Prostate gland (tissue), 2 donors: ENCODE results near the gene FRMD4A. TPM values are rescaled to one million over a fixed set of nuclear protein-coding genes. Genes with fewer than 3 reads are reported as not detected.

Source experiments
- DNase-seq: peaks from one replicate; pipeline ENCODE4 v3.0.0-alpha.2; 2019; ENCODE audit warnings: low spot score
- H3K27ac ChIP-seq, 2 donors: fragments of 200-600 bp; sonication (generic); 2 replicates each; pipeline ENCODE4 v1.5.1; 2017 to 2019
- H3K27me3 ChIP-seq: fragments of 200-600 bp; sonication (generic); replicated peaks from 2 replicates; pipeline ENCODE4 v1.5.1; 2019; ENCODE audit not compliant: insufficient read depth
- H3K36me3 ChIP-seq, 2 donors: fragments of 200-600 bp; sonication (generic); 1 replicate in 1 of 2; 2 replicates in 1 of 2; pipeline versions ENCODE4 v1.5.1 to v1.8.1; 2017 to 2019
- H3K4me1 ChIP-seq: fragments of 200-600 bp; sonication (generic); replicated peaks from 2 replicates; pipeline ENCODE4 v1.5.1; 2019
- H3K4me3 ChIP-seq, 2 donors: fragments of 200-600 bp; sonication (generic); 2 replicates each; pipeline ENCODE4 v1.5.1; 2017 to 2019
- H3K9me3 ChIP-seq: fragments of 200-600 bp; sonication (generic); 2 replicates; pipeline ENCODE4 v1.5.1; 2017
- POLR2A ChIP-seq: fragments of 450-650 bp; IDR thresholded peaks from one replicate; pipeline ENCODE4 v1.6.1; 2016; ENCODE audit warnings: antibody characterized with exemption, mild to moderate bottlenecking
- POLR2AphosphoS5 ChIP-seq: sonication (generic); formaldehyde crosslinking; IDR thresholded peaks from one replicate; pipeline ENCODE4 v1.6.1; 2017; ENCODE audit warnings: antibody characterized with exemption
- WGBS: methylation state at CpG from one replicate; pipeline ENCODE4 v1.1.5; 2018; 5-methylcytosine and 5-hydroxymethylcytosine counted together
- intact Hi-C: fragments of 100-400 bp; cut with DNase I; formaldehyde crosslinking; loops from one replicate; pipeline ENCODE4 v1.14.2; 2022
- total RNA-seq, 2 donors: library from RNA; depleted of rRNA; stranded (reverse); fragments of >200 nt; gene quantifications; one replicate each; pipeline ENCODE4 v1.1.0, GENCODE V29; 2016
- TF ChIP-seq, protein P1 (sequence below), 4 experiments: fragments of 200-600 bp in 2 of 4; fragments of 450-650 bp in 2 of 4; sonication (generic) in 2 of 4; IDR thresholded peaks; 1 replicate in 3 of 4; 2 replicates in 1 of 4; pipeline ENCODE4 v1.5.1; 2016 to 2019; ENCODE audit warnings: antibody characterized with exemption in 4 of 4, mild to moderate bottlenecking in 2 of 4, moderate library complexity in 2 of 4

The FRMD4A gene
- total RNA-seq, 2 donors from 2014 or later = 38.0 to 53.2 TPM

DNA sequence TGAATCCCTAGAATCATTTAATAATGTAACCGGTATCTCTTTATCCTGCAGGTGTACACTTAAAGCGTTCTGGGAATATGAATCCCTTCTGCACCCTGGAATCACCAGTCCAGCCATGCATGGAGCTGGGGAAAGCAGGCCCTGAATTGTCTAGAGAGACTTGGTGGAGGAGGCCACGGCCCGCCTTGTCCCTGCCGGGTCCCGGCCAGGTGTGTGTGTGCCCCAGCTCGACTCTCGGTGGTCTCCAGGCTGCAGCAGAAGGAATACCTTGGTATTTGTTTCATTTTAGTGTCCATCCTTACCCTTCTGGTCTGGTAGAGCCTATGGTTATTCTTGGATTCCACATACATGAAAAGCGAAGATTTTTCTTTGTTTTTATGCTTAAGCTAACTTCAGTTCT is 685.9 kb downstream of the FRMD4A start:
- Histone ChIP-seq H3K36me3 (peaks cover 0 to 9% of the 10 kb centered on the region in 2 donors), H3K4me3 (no peak overlapping the region), H3K9me3 (no peaks in the 10 kb centered on the region), H3K27ac (no peak overlapping the region), H3K4me1 (no peaks in the 10 kb centered on the region), H3K27me3 (no peaks in the 10 kb centered on the region)
- TF ChIP-seq, protein P1, sequence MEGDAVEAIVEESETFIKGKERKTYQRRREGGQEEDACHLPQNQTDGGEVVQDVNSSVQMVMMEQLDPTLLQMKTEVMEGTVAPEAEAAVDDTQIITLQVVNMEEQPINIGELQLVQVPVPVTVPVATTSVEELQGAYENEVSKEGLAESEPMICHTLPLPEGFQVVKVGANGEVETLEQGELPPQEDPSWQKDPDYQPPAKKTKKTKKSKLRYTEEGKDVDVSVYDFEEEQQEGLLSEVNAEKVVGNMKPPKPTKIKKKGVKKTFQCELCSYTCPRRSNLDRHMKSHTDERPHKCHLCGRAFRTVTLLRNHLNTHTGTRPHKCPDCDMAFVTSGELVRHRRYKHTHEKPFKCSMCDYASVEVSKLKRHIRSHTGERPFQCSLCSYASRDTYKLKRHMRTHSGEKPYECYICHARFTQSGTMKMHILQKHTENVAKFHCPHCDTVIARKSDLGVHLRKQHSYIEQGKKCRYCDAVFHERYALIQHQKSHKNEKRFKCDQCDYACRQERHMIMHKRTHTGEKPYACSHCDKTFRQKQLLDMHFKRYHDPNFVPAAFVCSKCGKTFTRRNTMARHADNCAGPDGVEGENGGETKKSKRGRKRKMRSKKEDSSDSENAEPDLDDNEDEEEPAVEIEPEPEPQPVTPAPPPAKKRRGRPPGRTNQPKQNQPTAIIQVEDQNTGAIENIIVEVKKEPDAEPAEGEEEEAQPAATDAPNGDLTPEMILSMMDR (IDR thresholded peaks at IDR 0.05) = no peak
- no peak for TF ChIP-seq POLR2AphosphoS5
- no peak for TF ChIP-seq POLR2A
- WGBS = 93% methylated on average over 9 of the region's 9 CpGs
- intact Hi-C loops = no loop called here
- DNase-seq = no peak

DNA sequence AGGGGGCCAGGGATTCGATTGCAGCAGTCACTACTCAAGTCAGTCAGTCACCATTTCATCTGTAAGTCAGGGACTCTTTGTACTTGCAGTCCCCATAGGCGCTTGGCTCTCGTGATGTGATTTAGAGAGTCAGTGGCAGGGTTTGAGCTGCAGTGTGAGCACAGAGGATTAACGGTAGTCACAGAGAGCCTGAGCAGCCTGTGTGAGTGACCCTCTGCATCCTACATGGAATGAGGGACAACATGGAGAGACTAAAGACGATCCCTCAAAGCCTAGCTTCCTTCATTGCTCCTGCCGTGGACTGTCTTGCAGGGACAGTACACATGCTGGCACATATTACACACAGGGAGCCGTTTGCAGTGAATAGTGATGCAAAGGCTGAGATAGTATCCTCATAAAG is 687.7 kb downstream of the FRMD4A start:
- intact Hi-C loops = no loop called here
- no peaks in the 10 kb centered on the region for H3K4me1 ChIP-seq
- no peak overlapping the region for H3K4me3 ChIP-seq
- H3K27me3 ChIP-seq = no peaks in the 10 kb centered on the region
- 78% methylated on average over 7 of the region's 7 CpGs for WGBS
- TF ChIP-seq, protein P1 (IDR thresholded peaks at IDR 0.05) = no peak
- TF ChIP-seq POLR2A = no peak
- TF ChIP-seq POLR2AphosphoS5 = no peak
- no peak overlapping the region for H3K27ac ChIP-seq
- H3K9me3 ChIP-seq = no peaks in the 10 kb centered on the region
- DNase-seq = no peak
- H3K36me3 ChIP-seq = peaks cover 0 to 9% of the 10 kb centered on the region in 2 donors

DNA sequence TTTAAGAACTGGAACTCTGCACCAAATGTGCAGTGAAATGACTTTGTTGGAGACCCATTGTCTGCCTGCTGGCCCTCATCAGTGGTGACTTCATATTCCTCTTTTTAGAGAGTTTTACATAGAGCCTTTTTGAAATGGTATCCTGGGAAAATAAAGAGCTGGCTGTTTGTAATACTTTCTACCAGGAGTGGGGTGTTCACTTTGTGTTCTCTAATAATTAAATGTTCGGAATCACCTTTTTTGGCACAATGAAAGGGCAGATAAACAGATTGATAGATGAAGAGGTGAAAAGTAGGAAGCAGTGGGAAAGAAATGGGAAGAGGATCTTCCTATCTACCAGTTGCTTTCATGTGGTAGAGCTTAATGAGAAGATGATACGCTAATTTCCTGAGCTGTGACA is 688.4 kb downstream of the FRMD4A start:
- Histone ChIP-seq H3K27ac (no peak overlapping the region), H3K36me3 (peaks cover 0 to 9% of the 10 kb centered on the region in 2 donors), H3K27me3 (no peaks in the 10 kb centered on the region), H3K9me3 (no peaks in the 10 kb centered on the region), H3K4me3 (no peak overlapping the region), H3K4me1 (no peaks in the 10 kb centered on the region)
- intact Hi-C loops = no loop called here
- WGBS = 97% methylated on average over 2 of the region's 2 CpGs
- no peak for DNase-seq
- TF ChIP-seq POLR2AphosphoS5 = no peak
- TF ChIP-seq POLR2A = no peak
- TF ChIP-seq, protein P1 (IDR thresholded peaks at IDR 0.05) = no peak

DNA sequence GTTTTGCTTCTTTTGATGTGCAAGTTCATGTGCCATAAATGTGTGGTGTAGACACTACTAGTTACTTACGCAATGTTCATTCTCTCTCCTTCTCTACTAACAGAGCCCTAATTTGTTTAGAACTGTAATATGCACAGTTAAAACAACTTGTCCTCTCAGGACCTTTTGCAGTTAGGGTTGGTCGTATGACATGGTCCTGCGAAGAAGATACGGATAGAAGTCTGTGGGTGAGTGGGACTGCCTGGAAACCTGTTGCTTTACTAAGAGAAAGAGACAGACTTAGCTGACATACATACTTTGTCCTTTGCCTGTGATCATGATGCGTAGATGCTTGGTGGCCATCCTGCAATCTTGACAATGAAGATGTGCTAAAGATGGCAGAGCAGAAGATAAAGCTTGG is 692.8 kb downstream of the FRMD4A start:
- H3K27ac ChIP-seq = no peak overlapping the region
- no peaks in the 10 kb centered on the region for H3K27me3 ChIP-seq
- intact Hi-C loops = no loop called here
- H3K4me3 ChIP-seq = no peak overlapping the region
- H3K4me1 ChIP-seq = no peaks in the 10 kb centered on the region
- DNase-seq = no peak
- no peaks in the 10 kb centered on the region for H3K9me3 ChIP-seq
- no peaks in the 10 kb centered on the region for H3K36me3 ChIP-seq
- 93% methylated on average over 5 of the region's 5 CpGs for WGBS
- TF ChIP-seq POLR2AphosphoS5 = no peak
- no peak for TF ChIP-seq POLR2A
- TF ChIP-seq, protein P1 (IDR thresholded peaks at IDR 0.05) = no peak

DNA sequence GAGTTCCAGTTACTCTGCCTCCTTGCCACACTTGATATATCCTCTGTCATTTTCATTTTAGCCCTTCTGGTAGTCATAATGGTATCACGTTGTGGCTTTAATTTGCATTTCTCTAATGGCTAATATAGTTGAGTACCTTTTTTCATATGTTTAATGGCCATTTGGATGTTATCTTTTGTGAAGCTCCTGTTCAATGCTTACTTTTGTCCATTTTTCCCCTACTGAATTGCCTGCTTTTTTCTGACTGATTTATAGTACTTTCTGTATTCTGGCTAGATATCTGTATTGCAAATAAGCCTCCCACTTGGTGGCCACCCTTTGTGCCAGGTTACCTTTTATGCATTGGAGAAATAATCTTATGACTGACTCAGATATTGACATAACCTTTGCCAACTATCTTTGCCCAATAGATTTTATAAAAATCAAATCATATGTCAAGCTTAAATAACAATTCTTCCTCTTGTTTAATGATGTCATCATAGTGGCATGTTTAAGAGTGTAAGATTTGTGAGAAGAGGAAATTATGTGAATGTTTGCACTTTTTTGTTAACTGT is 693.3 kb downstream of the FRMD4A start:
- 45% methylated on average over 1 of the region's 1 CpG for WGBS
- intact Hi-C loops = no loop called here

More for the DNA sequence above, 693.3 kb downstream of the FRMD4A start:
- TF ChIP-seq POLR2AphosphoS5 = no peak
- no peak for TF ChIP-seq POLR2A
- TF ChIP-seq, protein P1 (IDR thresholded peaks at IDR 0.05) = no peak
- Histone ChIP-seq H3K36me3 (no peaks in the 10 kb centered on the region), H3K4me1 (no peaks in the 10 kb centered on the region), H3K4me3 (no peak overlapping the region), H3K27ac (no peak overlapping the region), H3K9me3 (no peaks in the 10 kb centered on the region), H3K27me3 (no peaks in the 10 kb centered on the region)
- no peak for DNase-seq
